HG03139 (cell line): Measurements from ENCODE around the gene IP6K3.

Source experiments
- ATAC-seq: cut with Tn5 transposase; IDR thresholded peaks from one replicate; pipeline ENCODE4 v1.9.1; 2021; ENCODE audit not compliant: unreplicated experiment

The IP6K3 gene

DNA sequence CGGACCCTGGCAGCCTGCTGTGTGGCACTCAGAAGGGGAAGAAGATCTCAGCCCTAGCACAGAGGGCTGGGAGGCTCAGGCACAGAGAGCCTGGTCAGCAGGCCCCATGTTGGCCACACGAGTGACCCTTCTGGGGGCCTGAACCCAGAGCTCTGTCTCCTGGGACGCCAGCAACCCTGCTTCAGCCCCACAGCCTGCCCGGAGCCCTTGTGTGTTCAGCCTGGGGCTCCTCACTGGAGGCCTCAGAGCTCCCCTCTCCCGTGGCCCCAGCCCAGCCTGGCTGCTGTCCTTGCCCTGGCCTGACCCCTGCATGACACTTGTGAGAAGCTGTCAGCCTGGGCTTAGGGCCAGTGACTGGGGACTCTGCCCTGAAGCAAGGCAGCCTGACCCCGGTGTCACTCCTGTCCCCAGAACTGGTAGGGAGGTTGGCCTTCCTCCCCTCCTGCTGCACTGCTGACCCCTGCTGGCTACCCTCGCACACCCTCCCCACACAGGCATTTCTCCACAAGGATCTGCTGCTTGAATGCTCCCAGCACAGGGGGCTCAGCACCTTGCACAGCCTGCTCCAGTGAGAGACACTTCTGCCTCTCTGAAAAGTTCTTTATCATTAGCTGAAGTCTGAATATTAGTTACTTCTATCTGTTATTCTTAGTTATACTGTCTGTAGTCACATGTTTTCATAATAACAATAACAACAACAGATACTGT, 15.4 kb upstream of the IP6K3 start:
- no peak for ATAC-seq

DNA sequence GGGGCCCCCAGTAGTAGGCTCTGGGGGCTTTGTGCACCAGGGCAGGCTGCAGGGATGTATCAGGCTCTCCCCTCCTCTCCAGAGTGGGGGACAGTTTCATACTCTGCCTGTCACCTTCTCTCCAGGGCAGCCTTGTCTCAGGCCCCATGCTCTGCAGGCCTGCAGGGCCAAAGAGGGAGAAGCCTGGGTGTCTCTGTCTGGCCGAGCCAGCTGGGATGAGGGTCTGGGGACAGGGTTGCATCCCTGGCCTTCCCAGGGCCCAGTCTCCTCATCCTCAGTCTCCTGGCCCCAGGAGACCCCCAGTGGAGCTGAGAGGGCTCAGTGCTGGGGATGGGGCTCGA, 14.8 kb upstream of the IP6K3 start:
- no peak for ATAC-seq

DNA sequence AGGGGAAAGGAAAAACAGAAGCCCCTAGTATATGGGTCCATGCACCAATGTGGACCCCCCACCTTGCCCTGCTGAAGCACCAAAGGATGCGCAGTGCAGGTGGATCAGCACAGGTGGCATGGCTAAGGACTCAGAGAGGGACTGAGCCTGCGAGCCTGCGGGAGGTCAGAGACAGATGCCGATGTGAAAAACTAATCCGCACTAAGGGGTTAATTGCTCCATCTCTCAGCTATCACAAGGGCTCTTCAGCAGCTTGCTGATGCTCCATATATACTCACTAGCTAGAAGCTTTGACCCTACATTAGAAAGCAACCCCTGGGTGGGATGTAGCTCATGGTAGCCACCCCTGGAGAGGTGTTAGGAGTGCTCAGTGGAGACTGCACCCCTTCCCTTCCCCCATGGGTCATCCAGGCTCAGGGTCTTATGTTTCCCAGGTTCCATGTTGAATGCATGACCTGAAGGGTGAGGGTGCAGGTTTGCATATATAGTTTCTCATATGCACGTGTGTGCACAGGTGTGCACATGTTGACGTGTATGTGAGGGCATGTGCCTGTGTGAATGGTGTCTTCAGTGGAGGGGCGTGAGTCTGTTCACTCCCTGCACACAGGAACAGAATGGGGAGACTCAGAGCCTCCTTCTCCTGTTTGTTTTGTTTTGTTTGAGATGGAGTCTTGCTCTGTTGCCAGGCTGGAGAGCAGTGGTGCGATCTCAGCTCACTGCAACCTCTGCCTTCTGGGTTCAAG, 13.4 kb upstream of the IP6K3 start:
- no peak for ATAC-seq

DNA sequence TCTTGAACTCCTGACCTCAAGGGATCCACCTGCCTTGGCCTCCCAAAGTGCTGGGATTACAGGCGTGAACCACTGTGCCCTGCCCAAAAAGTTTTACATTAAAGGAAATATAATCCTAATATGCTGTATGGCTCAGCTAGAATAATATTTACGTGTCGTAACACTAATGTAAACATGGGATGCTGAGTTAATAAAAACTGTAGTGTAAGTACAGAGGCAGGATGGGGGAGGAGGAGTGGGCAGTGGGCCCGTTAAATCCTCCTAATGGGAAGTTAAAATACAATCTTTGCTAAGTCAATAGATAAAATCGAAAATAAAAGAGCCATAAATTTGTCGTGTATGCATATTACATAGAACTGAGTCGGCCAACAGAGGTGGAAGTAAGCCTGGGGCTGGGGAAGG, 12.1 kb upstream of the IP6K3 start:
- ATAC-seq, result no peak

DNA sequence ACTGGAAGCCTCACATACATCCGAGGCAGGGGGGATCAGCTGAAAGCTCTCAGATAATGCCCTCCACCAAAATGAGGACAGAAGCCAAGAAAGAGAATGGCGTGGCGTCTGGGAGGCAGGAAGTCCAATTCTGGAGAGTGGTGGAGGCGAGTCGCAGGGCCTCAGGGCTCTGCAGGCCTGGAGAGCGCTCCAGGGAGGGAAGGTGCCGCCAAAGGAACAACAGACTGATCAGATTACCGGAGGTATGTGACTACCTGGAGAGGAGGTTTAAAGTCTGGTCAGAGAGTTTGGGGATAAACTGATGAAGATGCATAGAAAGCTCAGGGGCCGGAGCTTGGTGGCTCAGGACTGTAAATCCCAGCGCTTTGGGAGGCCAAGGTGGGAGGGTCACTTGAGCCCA, 11.2 kb upstream of the IP6K3 start:
- ATAC-seq, result no peak

DNA sequence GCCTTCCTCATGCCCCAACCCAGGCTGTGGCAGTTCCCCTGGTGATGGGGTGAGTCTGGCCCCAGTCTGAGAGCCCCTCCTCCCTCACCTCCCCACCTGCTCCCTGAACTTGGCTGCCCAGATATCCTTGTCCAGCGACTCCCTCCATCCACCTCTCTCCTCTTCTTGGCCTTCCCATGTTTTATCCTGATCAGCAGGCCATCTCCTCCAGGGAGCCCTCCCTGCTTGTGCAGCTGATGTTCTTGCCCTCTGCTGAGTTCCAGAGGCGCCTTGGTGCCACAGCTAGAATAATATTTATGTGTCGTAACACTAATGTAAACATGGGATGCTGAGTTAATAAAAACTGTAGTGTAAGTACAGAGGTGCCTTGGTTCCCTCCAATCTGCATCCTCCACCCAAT, 10.4 kb upstream of the IP6K3 start:
- ATAC-seq, result no peak

DNA sequence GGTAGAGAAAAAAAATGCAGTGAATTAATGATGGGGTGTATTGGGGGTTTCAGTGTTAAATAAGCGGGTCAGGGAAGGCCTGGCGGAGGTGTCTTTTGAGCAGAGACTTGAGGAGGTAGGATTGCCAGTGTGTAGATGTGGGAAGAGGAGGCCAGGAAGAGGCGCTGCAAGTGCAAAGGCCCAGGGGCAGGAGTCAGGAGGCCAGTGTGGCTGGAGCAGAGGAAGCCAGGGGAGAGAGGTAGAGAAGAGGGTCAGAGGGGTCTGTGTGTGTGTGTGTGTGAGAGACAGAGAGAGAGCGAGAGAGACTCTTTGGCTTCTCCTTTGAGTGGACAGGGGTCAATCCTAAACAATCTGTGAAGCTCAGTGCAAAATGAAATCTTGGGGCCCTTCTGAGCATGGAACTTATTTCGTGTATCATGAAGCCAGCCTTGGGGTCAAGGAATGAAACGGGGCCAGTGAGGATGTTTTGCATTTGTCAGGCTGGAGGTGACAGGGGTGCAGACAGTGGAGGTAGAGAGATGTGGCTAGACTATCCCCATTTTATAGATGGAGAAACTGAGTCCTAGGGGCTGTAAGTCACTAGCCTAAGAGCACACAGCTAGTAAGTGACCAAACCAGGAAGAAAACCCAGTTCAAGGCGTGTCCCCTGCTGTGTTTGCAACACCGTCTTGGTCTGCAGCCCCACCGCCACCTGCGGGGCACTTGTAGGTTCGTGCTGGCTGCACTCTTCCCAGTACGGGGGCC, 9.7 kb upstream of the IP6K3 start:
- no peak for ATAC-seq

DNA sequence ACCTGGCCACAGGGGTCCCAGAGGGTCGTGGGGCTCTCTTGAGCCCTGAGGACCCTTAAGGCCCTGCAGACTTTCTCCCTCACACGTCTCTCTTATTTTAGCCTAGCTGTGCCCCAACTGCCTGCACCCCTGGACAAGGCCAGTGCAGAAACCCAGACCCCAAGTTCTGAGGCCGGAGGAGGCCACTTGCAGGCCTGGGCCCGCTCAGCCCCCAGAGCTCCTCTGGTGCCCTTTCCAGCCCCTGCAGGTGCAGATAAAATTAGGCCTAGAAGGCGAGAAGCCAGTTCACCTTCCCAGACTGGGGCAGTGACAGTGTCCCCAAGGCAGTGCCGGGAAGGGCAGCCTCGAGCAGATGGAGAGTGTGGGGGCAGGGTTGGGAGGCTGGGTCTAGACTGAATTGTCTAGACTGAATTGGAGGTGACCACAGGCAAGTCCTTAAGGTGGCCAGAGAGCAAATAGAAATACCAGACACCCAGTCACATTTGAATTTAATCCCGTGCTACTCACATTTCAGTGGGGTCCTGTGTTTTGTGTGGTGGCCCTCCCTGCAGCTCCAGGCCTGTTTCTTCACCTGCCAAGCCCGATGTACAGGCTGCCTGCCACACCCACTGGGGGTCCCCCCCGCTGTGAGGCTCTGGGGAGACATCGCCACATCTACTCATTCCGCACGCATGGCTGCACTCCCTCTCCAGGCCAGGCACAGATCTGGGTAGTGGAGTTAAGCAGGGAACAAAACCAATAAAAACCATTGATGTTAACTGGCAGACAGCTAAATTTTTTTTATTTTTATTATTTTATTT, 8.6 kb upstream of the IP6K3 start:
- ATAC-seq, result no peak

DNA sequence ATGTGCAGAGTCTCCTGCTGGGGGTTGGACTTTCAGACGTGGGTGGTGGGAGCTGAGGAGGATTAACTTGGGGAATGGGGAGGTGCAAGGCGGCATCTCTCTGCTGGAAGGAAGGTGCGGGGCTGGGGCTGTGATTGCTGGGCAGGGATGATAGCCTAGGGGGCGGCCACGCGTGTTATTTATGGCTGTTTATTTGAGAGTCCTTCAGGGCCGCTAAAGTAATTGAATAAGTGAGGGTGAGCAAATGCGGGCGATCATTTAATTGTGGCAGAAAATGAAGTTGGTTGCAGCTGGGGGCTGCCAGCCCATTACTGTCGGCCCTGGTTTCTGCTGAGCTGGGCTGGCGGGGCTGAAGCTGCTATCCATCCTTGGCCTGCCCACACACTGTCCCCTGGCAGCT, 7.5 kb upstream of the IP6K3 start:
- no peak for ATAC-seq

DNA sequence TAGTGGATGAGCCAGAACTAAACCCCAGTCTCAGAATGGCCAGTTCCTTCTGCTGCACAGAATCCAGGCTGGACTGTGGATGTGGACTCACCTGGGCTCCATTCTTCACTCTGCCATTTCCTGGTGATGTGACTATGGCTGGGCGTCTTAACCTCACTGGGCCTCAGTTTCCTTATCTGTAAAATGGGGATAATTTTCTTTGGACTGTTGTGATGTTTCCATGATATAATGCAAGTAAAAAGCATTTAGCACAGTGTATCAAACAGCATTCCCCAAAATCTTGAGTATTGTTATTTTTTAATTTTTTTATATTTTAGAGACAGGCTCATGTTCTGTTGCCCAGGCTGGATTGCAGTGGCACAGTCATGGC, 5.9 kb upstream of the IP6K3 start:
- no peak for ATAC-seq

DNA sequence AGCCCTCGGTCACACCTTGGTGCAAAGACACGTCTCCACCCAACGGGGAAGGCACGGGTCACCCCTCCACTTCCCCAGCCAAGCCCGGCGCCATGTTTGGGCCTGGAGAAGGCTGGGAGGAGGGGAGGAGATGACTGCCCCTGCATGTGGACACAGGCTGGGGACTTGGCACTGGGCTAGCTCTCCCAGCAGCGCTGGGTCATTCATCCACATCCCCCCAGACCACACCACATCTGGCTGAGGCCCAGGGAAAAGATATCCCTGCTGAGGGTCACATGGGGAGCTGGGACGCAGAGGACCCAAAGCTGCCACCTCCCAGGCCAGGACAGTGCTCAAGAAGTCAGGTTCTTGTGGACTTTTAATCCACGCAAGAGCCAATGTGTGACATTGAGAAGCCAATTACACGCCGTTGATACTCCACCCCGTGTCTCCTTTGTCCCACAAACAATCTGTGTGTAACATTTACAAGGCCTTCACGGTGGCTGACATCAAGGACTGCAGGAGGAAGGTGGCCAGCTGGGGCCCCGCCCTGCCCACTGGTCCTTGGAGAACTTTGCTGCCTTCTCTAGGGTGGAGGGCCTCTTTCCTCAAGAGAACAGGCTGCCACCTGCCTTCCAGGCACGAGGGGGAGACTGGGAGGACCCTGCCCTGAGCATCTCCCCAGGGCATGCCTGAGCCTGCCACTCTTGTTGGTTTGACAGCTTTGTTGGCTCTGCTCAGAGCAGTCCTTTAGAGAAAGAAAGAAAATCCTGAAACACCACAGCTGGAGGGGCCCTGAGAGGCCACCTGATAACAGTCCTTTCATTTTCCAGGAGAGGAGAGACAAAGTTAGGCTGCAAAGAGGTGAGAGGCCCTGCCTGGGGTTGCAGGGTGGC, 5.3 kb upstream of the IP6K3 start:
- ATAC-seq, result no peak

DNA sequence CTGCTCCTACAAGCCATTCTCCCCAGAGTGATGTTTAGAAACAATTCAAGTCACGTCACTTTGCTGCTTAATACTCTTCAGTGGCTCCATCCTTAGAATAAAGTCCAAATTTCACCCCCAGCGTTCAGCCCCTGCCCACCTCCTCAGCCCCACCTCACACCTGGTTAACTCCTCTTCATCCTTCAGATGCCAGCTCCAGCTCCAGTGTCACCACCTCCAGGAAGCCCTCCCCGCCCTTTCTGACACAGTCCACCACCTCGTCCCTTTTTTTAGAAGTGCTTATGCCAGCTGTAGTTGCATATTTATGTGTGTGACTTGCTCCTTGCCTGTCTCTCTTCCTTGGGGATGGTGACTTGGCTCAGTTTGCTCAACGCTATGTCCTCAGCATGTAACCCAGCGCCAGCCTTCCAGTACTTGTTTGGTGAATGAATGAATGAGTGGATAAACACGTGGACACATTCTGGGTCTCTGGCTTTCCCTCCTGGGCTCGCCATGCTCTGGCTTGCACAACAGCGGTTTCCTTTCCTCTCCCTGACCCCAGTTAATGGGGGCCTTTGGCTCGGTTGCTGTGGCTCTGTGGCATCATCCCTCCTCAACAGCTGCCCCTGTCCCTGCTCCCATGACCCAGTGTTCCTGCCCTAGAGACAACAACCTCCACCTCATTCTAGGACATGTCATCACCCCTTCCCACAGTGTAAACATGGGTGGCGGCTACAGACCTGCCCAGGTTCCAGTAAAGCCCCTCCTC, 3.7 kb upstream of the IP6K3 start:
- ATAC-seq, result no peak

DNA sequence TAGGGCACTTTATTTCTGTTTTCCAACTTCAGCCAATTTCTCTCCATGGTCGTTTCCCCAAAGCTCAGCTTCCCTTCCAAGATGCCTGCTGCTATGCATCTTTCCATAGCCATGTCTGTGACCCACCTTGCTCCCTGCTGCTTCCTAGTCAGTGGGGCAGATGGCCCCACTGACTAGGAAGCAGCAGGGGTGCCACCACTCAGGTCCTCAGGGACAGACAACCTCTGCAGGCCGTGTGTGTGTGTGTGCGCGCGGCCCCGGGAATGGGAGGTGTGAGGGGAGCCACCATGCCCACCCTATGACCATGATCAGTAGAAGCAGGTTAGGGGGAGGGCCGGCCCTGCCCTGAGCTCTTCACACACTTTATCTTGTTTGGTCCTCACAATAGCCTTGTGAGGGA, 2.7 kb upstream of the IP6K3 start:
- no peak for ATAC-seq

DNA sequence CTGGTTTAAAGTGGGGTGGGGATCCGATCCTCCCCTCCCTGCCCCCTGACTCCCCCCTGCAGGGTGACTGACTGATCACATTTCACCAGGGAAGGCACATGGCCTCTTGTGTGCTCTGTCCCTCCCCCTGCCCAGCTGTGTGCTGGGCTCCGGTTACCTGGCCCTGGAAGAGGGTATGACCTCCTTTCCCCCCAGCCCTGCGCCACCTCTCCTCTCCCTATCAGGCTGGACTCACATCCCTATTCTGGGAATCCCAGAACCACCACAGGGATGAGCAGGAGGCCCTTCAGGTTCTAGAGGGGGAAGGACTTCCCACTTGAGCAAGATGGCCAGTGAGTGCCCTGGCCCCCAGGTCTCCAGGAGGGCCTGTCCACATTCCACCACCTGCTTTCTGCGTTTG, 2.1 kb upstream of the IP6K3 start:
- ATAC-seq, result no peak

DNA sequence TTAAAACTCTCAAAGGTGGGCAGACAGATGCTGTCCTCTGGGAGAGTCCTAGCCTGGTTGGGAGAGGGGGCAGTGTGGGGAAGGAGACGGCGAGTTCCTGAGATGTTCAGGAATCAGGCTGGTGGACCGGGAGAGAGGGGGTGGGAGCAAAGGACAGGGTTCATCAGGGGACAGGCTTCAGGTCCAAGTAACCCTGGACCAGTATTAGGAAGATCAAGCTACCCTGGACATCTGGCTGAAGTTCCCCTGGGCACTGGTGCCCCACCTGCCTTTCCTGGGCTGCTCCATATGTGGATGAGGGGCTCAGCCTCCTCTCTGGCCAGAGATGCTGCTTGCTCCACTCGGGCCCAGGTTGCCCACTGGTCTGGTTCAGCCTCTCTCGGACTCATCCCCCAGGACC, 1.1 kb upstream of the IP6K3 start:
- ATAC-seq, result no peak

DNA sequence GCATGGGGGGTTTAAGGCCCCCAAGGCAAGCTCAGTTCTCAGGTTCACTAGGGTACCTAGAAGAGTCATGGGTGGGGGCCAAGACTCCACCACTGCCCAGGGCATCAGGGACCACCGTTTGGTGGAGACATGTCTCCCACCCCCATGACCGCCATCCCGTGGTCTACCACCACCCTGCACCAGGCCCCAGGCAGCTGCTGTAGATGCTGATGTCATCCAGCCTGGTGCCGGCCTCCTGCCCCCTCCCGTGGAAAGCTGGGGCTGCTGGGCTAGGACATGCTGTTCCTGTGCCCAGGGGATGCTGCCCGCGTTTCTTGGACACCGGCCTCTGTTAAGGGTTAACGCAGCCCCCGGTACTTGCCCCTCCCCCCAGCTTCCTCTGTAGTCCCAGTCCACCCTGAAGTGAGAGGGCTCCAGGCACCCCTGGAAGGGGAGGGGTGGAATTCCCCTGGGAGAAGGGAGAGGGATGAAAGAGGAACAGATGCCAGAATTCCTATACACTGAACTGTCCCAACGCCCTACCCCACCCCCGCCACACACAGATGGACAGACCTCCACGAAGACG, 587 bp downstream of the IP6K3 start:
- ATAC-seq, result no peak

DNA sequence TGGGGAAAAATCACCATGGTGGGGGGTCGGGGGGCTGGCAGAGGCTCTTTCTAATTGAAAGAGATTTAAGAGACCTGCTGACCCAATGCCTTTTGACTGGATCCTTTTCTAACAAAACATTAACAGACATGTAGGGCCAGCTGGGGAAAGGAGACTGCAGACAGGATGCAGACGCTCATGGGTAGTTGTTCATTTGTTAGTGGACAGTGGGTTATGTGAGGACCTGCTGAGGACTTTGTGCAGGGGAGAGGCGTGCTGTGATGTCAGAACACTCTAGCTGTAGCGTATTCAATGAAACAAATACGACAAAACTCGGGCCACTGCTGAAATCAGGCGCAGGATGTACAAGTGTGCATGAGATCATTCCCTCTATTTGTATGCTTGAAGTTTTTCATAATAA, 1.2 kb downstream of the IP6K3 start:
- ATAC-seq, result no peak

DNA sequence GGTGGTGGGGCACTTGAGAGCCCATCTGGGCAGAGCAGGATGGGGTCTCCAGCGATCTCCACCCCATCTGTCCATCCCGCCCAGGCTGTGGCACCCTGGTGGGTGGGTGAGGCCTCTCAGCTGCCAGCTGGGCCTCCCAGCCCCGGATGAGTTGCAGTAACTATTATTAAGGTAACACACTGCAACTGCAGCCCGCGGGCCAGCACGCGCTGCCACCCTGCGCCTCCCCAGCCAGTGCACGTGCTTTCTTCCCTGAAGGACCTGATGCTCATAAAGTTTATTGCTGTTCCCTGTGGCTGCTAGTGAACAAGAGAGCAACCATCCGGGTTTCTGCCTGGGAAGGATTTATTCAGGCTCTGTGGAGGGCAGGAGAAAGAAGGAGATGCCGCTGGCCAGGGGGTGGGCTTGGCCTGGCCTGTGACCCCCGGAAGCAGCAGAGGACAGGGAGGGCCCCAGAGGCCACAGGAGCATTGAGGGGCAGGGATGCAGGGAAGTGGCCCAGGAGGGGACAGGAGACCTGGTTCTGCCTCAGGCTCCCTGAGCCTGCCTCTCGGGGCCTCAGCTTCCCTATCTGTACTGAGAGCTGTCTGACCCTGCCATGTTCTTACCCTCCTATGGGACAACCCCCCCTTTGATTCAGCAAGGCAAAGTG, 1.7 kb downstream of the IP6K3 start:
- ATAC-seq, result no peak
